Measurements from ENCODE around the gene NCSTN.

NCSTN gene

GRCh38 chr1:160353223-160353622 lies 10.0 kb downstream of the NCSTN start:
- no peak for DNase-seq

DNA sequence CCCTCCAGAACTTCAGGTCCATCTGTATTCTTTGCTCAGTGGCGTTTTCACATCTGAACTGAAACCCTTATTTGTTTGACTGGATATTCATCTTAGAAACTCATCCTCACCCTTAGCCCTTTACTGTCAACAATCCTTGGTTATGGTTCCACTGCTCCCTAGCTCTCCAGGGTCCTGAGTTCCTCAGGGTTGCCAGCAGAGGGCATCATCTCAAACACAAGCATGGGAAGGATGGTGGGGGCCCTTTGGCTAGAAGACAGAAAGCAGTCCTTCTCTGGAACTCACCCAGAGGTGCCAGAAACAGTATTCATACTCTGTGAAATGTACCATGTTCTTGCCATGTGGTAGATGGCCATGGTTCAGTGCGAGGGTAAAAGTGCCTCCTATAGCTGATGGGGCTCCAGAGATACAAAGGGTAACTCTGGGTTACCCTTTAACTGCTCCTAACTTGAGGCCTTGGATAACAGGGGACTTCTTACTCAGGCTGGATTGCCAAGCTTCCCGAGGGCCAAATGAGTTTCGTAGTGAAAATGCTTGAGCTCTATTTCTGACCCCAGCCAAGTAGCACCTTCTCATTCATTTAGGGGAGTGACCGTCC lies 11.3 kb downstream of the NCSTN start:
- no peak for DNase-seq

DNA sequence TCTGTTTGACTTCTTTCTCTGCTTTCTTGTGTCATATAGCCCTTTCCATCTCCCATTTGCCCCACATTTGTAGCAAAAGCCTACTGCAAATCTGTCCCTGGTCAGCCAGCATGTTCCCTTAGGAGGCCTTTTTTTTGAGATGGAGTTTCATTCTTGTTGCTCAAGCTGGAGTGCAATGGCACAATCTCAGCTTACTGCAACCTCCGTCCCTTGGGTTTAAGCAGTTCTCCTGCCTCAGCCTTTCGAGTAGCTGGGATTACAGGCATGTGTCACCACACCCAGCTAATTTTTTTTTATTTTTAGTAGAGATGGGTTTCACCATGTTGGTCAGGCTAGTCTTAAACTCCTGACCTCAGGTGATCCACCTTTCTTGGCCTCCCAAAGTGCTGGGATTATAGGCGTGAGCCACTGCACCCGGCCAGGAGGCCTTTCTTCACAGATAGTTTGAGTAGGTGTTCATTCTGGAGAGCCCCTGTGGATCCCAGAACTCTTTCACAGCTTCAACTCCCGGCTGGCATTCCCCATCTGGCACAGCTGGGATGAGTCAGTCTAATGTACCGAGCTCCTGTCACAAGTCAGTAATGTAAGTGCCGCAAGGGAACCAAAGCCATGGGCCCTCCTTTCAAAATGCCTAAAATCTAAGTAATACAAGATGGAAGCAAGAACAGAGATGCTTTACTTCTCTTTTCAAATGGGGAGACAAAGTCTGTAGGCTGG lies 14.3 kb downstream of the NCSTN start:
- no peak for DNase-seq

- DNase-seq = no peak
Measured at GRCh38 chr1:160358073-160358472, 14.9 kb downstream of the NCSTN start.

DNA sequence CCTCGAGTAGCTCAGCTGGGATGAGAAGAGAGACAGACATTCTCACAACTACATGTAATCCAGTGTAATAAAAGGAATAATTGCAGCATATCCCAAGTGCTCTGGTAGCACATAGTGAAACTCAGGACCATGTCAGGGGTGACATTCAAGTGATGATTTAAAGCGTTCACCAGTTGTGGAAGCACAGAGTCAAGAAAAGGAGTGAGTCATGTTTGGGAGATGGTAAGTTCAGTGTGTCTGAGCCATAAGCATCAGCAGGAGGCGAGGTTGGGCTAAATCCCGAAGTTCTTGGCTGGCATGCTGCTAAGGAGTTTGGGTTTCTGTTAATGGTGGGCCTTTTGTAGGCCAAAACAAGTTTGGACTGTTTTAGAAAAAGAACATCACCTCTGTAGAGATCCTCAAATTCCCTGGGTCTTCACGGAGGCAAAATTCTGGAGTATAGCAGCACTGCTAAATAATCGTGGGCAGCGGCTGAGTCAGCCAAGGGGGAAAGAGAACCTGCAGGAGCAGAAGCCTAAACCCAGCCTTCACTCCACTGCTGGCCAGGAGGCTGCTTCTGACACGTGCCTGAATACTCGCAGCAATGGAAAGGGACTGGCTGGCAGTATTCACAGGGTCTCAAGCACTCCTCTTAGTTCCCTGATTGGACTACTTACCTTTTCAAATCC lies 16.5 kb downstream of the NCSTN start:
- no peak for DNase-seq

DNA sequence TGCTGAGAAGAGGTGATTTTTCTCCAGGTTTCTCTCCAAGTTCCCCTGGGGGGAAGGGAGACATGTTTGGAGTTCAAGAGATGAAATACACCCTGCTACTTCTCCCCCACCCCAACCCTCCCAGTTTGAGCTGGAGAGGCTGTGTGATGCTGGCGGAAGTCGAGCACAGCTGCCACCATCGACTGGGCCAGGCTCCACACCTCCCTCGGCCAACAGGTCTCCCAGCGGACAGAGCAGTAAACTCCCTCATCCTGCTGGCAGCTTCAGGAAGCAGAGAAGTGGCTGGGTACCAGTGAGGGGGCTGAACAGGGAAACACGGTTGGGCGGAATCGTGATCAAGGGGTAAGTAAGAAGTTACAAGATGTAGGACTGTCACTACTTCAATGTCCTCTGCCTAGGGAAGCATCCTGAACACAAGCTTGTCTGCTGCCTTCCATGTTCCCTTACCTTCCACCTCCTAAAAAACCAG lies 17.1 kb downstream of the NCSTN start:
- DNase-seq = no peak

DNA sequence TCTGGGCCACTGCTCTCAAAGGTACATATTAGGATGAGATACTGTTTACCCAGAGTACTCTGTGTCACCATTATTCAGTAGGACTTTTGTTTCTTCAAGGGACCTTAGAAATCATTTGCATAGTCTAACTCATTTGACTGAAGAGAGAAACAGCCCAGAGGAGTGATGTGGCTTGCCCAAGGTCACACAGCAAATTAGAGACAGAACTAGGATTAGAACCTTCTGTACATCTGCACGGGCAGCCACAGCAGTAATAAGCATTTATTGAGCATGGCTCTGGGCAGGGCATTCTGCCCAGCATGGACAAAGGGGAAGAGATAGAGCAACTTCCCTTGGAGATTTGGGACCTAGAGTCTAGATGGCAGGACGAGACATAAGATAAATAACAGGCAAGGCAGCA lies 18.0 kb downstream of the NCSTN start:
- DNase-seq = no peak

DNA sequence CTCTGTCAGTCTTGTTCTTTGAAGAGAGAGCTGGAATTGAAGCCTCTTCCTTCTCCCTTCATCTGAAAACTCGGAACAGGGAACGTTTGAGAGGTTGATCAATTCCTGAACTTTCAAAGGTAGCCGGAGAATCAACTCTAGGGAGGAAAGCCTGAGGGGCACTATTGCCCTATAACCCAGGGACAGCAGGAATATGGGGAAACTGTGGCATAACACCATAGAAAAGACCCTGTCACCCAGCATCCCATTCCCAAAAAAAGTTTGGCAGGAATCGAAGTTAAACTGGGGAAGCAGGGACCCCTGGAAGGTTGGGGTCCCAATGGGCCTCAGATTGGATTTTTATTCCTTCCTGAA lies 18.6 kb downstream of the NCSTN start:
- no peak for DNase-seq

- no peak for DNase-seq
Measured at GRCh38 chr1:160362168-160362957, 19.2 kb downstream of the NCSTN start.

DNA sequence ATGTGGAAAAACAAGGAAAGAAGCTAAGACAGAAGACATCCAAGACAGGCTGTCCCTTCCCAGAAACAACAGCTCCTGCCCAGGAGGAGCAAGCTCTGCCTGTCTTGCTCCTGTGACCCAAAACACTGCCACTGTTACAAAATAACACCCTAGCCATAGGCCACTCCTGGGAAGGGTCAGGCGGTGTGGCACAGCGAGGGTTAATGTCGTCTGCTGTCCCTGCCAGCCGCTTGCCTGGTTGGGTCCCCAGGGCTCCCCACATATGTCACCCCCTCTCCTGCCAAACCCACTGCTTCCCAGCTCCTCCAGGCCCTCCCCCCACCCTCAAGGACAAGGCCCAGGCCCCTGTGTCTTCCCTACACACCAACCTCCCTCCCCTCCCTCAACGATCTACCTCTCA lies 19.8 kb downstream of the NCSTN start:
- no peak for DNase-seq

DNA sequence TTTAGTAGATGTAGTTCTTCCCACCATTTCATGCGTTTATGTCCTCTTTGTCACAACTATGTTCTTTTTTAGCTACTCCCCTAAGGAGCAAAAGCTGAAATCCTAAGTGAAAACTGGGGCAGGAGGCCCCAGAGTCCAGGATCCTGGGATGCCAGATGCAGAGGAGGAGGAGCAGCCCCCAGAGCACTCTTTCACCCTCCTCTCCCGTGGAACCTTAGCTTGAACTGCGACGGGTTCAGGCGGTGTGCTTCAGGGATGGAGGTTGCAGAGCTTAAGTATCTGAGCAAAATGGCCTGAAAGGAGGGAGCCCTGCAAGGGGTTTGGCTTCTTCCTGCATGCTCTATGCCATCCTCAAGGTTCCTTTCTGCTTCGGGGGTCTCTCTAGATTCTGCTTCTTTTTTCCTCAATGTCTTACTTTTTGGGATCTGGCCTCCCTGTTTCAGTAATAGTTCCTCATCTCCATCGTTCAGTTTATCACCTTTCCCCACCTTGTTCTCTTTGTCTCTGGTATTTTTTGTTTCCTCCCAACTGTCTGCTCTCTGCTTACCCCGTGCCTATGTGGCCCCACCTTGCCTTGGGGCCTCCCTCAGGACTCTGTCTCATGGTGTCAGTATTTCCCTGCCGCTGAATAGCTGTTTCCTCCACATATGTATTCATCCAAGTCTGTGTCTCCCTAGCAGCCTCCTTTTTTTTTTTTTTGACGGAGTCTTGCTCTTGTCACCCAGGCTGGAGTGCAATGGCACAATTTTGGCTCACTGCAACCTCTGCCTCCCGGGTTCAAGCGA lies 21.0 kb downstream of the NCSTN start:
- no peak for DNase-seq

DNA sequence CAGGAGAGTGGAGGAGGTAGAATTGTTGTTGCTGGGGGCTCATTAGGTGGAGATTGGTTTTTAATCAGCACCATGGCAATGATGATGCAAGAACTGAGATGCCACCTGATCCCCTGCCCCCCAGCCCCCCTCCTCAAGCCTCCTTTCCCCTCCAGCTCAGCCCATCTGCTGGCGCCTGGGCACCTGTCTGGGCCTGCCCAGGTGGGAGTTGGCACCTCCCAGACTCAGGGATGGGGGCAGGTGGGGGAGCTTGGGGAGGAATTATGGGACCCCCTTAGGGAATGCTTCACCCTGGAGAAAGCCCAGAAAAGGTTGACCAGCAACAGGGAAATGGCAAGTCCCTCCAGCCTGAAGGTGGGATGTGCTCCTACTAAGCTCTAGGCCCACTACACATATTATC lies 22.1 kb downstream of the NCSTN start:
- no peak for DNase-seq

DNA sequence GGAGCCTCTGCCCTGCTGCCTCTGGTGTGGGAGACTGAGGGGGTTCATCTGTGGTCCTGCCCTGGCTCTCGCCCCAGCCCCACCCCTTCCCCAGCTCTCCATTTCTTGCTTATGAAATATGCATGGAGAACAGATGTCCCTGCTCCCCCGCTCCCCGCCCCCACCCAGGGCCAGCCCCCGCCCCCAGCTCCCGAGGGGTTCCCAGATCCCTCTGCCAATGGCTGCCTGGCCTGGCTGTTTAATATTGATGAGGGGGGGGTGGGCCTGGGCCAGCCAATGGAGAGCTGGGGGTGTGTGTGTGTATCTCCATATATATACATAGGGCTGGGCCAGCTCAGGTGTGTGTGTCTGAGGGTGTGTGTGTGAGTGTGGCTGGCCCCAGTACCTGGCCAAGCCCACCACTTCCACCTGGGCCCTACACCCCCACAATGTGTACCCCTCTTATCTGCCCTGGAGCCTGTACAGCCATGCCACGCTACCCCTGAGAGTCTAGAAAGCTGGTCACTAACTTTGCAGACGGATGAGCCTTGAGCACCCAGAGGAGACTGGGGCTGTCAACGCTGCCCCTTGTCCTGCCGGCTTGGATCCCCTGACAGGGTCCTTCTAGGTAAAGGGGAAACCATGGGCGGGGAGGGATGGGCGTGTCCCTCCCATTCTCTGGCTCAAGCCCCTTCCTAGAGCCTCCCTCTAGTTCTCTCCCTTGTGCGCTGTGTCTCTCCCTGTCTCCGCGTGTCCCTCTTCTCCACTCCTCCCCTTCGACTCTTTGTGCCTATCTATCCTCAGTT lies 23.7 kb downstream of the NCSTN start, which contains the start of gene NHLH1:
Gene NHLH1, plus strand, starts transcription at position 341 of the 785 bp plus-strand sequence. CDS start 3,661 bp downstream, outside the sequence.
- DNase-seq = no peak

DNA sequence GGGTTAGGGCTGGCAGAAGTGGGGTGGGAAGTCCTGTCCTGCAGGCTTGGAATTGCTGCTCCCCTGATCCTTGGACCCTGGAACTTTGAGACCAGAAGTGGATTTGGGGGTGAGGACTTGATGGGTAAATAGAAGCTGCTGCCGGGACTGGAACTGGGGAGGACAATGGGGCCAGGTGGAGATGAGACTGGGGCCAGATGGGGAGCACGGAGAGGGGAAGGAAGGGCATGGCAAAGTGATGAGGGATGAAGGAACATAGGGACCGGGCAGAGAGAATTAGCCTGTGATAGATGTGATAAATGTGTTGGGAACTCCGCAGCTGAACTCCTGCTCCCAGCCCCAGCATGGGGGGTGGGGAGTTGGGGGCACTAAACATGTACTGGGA lies 24.3 kb downstream of the NCSTN start:
- no peak for DNase-seq

GRCh38 chr1:160367934-160368923 lies 25.0 kb downstream of the NCSTN start:
- no peak for DNase-seq

DNA sequence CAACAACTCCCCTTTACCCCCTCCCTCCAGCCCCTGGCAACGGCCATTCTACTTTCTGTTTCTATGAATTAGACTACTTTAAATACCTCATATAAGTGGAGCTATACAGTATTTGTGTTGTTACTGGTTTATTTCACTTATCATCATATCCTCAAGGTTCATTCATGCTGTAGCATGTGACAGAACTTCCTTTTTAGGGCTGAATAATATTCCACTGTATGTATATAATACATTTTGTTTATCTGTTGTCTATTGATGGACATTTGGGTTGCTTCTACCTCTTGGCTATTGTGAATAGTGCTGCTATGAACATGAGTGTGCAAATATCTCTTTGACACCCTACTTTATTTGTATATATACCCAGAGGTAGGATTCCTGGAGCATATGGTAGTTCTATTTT lies 25.9 kb downstream of the NCSTN start:
- no peak for DNase-seq

DNA sequence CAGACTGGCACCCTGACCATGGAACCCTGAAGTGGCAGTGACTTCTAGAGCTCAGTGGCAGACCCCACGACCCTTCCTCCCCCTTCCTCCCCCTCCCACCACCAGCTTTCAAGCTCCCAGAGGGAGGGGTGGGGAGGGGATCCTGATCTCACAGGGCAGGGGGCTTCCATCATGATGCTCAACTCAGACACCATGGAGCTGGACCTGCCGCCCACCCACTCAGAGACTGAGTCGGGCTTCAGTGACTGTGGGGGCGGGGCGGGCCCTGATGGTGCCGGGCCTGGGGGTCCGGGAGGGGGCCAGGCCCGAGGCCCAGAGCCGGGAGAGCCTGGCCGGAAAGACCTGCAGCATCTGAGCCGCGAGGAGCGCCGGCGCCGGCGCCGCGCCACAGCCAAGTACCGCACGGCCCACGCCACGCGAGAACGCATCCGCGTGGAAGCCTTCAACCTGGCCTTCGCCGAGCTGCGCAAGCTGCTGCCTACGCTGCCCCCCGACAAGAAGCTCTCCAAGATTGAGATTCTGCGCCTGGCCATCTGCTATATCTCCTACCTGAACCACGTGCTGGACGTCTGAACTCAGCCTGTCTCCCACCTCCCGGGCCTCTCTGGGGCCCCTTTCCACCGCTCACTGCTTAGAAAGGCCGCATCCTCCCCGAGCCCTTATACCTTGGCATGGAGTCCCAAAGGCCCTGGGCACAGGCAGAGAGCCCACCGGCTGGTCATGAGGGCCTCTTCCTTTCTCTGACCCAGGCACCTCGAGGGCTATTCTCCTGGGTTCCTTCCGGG lies 27.6 kb downstream of the NCSTN start:
- no peak for DNase-seq

DNA sequence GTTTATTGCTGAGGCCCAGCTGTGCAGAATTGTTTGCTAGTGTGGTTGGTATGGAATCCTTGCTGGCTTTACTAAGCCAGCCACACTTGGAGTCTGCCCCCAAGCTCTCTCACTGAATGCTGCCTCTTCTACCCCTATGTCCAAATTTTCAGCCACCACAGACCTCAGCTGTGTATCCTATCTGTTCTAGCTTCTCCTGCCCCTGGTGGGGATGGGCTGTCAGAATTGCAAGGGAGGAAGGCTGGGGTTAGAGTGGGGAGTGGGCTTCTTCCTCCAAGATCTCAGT lies 28.1 kb downstream of the NCSTN start:
- no peak for DNase-seq

DNA sequence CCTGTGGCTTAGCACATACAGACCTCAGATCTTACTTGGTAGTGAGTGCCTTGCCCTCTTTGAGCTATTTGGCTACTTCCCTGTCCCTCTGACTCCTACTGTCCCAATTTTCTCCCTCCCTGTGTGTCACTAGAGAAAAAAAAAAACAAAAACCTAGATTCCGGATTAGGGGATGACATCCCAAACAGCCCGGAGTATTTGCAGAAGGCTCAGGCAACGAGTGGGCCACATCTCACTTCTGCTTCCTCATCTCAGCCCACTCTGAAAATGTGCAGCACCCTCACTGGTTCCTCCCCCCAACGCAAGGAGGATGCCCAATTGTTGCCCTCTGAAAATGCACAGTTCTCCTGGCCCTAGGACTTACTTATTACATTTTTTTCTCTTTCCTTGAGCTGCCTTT lies 28.6 kb downstream of the NCSTN start:
- no peak for DNase-seq

- DNase-seq = no peak
Measured at GRCh38 chr1:160373696-160374095, 30.5 kb downstream of the NCSTN start.

Measured in effector CD8-positive, alpha-beta T cell (primary cell).